ENCODE data around the gene GRIA4. TPM values are rescaled to one million over a fixed set of nuclear protein-coding genes. Genes with fewer than 3 reads are reported as not detected.

Gene GRIA4
- polyA plus RNA-seq (2013, experiment 1 of 2), result 1.7 TPM
- polyA plus RNA-seq (2013, experiment 2 of 2), result 1.3 TPM

GRCh38 chr11:105609832-105610781 is at the start of gene GRIA4:
Gene GRIA4, plus strand, starts transcription at chr11:105610073. Its CDS starts 925 bp downstream, at chr11:105610998.
- H2AK5ac ChIP-seq (ENCODE audit: low read length), result no peak within 1 kb of the TSS
- H3K79me1 ChIP-seq (ENCODE audit: low read length), result no peaks in the 10 kb centered on the region
- H3K36me3 ChIP-seq (ENCODE audit: control insufficient read depth, insufficient read depth, low read length), result no peaks in the 10 kb centered on the region
- WGBS (ENCODE audit: extremely low coverage, insufficient coverage, low lambda C conversion rate), result no CpG with 5 or more reads among the region's 54 CpGs
- no peak within 1 kb of the TSS for H2BK5ac ChIP-seq (ENCODE audit: low read length)
- no peak within 1 kb of the TSS for H3K23ac ChIP-seq (ENCODE audit: low read length)
- DNase-seq, result peak; percentile 70
- H3K4ac ChIP-seq (ENCODE audit: low read depth, low read length), result no peak within 1 kb of the TSS
- peak within 1 kb of the TSS; percentile 54 for H3K56ac ChIP-seq (ENCODE audit: low read length)
- peak within 1 kb of the TSS; percentile 90 for H3K4me2 ChIP-seq (ENCODE audit: low read length)
- H2BK15ac ChIP-seq (replicated peaks; ENCODE audit: low read depth), result no peak within 1 kb of the TSS
- peak within 1 kb of the TSS; percentile 48 for H3K4me3 ChIP-seq (ENCODE audit: low read length)
- H3K9ac ChIP-seq (ENCODE audit: low read length), result peak within 1 kb of the TSS; percentile 45
- H3K79me2 ChIP-seq (ENCODE audit: control insufficient read depth, insufficient read depth, low read length), result no peaks in the 10 kb centered on the region
- H2BK120ac ChIP-seq (ENCODE audit: low read depth, low read length), result no peak within 1 kb of the TSS
- H3K27me3 ChIP-seq (ENCODE audit: insufficient read depth, low read length, poor library complexity), result no peaks in the 10 kb centered on the region
- no peaks in the 10 kb centered on the region for H3K4me1 ChIP-seq (ENCODE audit: control insufficient read depth, low read depth, low read length)
- H4K5ac ChIP-seq (ENCODE audit: low read length), result no peak within 1 kb of the TSS
- no peak within 1 kb of the TSS for H3K18ac ChIP-seq (ENCODE audit: low read length)
- no peak within 1 kb of the TSS for H4K8ac ChIP-seq (ENCODE audit: low read depth, low read length)
- H3K27ac ChIP-seq (ENCODE audit: low read depth, low read length), result no peak within 1 kb of the TSS

DNA sequence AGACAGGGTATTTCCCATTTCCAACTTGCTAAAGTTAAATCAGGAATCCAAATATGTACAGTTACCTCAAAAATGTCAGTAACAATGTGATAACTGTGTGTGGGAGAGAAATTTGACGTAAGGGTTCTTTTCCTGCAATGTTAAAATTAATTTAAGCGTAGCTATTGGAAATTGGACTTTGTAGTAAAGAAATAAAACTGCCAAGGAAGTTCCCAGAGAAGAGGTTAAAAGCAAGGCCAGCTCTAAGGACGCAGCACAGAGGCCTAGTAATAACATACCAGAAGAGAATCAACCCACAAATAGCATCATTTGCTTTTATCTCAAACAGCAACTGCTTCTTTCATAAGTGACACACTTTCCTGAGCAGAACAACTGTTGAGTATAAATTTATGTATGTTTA is 36.8 kb upstream of the GRIA4 start:
- H3K18ac ChIP-seq (ENCODE audit: low read length), result no peak overlapping the region
- no peak overlapping the region for H3K4me3 ChIP-seq (ENCODE audit: low read length)
- H2AK5ac ChIP-seq (ENCODE audit: low read length), result no peak overlapping the region
- H3K9ac ChIP-seq (ENCODE audit: low read length), result no peak overlapping the region
- H3K4ac ChIP-seq (ENCODE audit: low read depth, low read length), result no peak overlapping the region
- DNase-seq, result no peak
- H4K5ac ChIP-seq (ENCODE audit: low read length), result no peak overlapping the region
- H3K27ac ChIP-seq (ENCODE audit: low read depth, low read length), result no peak overlapping the region
- no peaks in the 10 kb centered on the region for H3K79me2 ChIP-seq (ENCODE audit: control insufficient read depth, insufficient read depth, low read length)
- H3K56ac ChIP-seq (ENCODE audit: low read length), result no peak overlapping the region
- WGBS (ENCODE audit: extremely low coverage, insufficient coverage, low lambda C conversion rate), result no CpG with 5 or more reads among the region's 3 CpGs
- no peaks in the 10 kb centered on the region for H3K36me3 ChIP-seq (ENCODE audit: control insufficient read depth, insufficient read depth, low read length)
- H3K4me2 ChIP-seq (ENCODE audit: low read length), result no peak overlapping the region
- H4K8ac ChIP-seq (ENCODE audit: low read depth, low read length), result no peak overlapping the region
- H2BK15ac ChIP-seq (replicated peaks; ENCODE audit: low read depth), result no peak overlapping the region
- H2BK120ac ChIP-seq (ENCODE audit: low read depth, low read length), result no peak overlapping the region
- H2BK5ac ChIP-seq (ENCODE audit: low read length), result no peak overlapping the region
- H3K27me3 ChIP-seq (ENCODE audit: insufficient read depth, low read length, poor library complexity), result no peaks in the 10 kb centered on the region
- H3K23ac ChIP-seq (ENCODE audit: low read length), result no peak overlapping the region
- no peaks in the 10 kb centered on the region for H3K4me1 ChIP-seq (ENCODE audit: control insufficient read depth, low read depth, low read length)
- H3K79me1 ChIP-seq (ENCODE audit: low read length), result no peaks in the 10 kb centered on the region

DNA sequence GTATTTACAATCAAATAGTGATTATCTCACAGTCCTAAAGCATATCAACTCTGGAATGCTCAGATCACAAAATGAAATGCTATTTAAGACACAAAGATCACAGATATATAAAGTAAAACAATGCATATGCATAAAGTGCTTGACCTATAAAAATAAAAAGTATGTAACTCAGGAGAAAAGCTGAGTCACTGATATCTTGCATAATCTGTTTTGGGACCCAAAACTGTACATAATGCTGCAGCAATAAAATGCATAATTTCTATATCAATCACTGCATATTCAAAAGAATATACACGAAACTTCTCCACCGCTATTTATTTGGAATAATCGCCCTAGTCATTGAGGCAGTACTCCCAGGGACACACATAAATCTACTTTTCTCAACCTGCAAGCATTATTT is 34.9 kb upstream of the GRIA4 start:
- no peaks in the 10 kb centered on the region for H3K36me3 ChIP-seq (ENCODE audit: control insufficient read depth, insufficient read depth, low read length)
- no CpG with 5 or more reads among the region's 3 CpGs for WGBS (ENCODE audit: extremely low coverage, insufficient coverage, low lambda C conversion rate)
- H2BK5ac ChIP-seq (ENCODE audit: low read length), result no peak overlapping the region

GRCh38 chr11:105577641-105578040 is 32.2 kb upstream of the GRIA4 start:
- peak; percentile 24 for DNase-seq
- H3K4me3 ChIP-seq (ENCODE audit: low read length), result no peak overlapping the region
- no CpG with 5 or more reads among the region's 2 CpGs for WGBS (ENCODE audit: extremely low coverage, insufficient coverage, low lambda C conversion rate)
- H2BK5ac ChIP-seq (ENCODE audit: low read length), result no peak overlapping the region
- no peaks in the 10 kb centered on the region for H3K36me3 ChIP-seq (ENCODE audit: control insufficient read depth, insufficient read depth, low read length)
- no peak overlapping the region for H4K8ac ChIP-seq (ENCODE audit: low read depth, low read length)
- H3K18ac ChIP-seq (ENCODE audit: low read length), result no peak overlapping the region
- no peak overlapping the region for H2BK15ac ChIP-seq (replicated peaks; ENCODE audit: low read depth)
- H3K79me1 ChIP-seq (ENCODE audit: low read length), result no peaks in the 10 kb centered on the region
- H2AK5ac ChIP-seq (ENCODE audit: low read length), result no peak overlapping the region
- no peaks in the 10 kb centered on the region for H3K79me2 ChIP-seq (ENCODE audit: control insufficient read depth, insufficient read depth, low read length)
- no peak overlapping the region for H3K27ac ChIP-seq (ENCODE audit: low read depth, low read length)
- no peak overlapping the region for H3K4me2 ChIP-seq (ENCODE audit: low read length)
- no peak overlapping the region for H3K9ac ChIP-seq (ENCODE audit: low read length)
- no peak overlapping the region for H2BK120ac ChIP-seq (ENCODE audit: low read depth, low read length)
- no peak overlapping the region for H3K56ac ChIP-seq (ENCODE audit: low read length)
- no peak overlapping the region for H3K23ac ChIP-seq (ENCODE audit: low read length)
- H3K4ac ChIP-seq (ENCODE audit: low read depth, low read length), result no peak overlapping the region
- no peak overlapping the region for H4K5ac ChIP-seq (ENCODE audit: low read length)
- H3K4me1 ChIP-seq (ENCODE audit: control insufficient read depth, low read depth, low read length), result no peaks in the 10 kb centered on the region
- H3K27me3 ChIP-seq (ENCODE audit: insufficient read depth, low read length, poor library complexity), result no peaks in the 10 kb centered on the region

More for the DNA sequence above, 34.9 kb upstream of the GRIA4 start:
- H2BK15ac ChIP-seq (replicated peaks; ENCODE audit: low read depth), result no peak overlapping the region
- no peak for DNase-seq
- H3K4me3 ChIP-seq (ENCODE audit: low read length), result no peak overlapping the region
- no peak overlapping the region for H3K4ac ChIP-seq (ENCODE audit: low read depth, low read length)
- H3K18ac ChIP-seq (ENCODE audit: low read length), result no peak overlapping the region
- H3K56ac ChIP-seq (ENCODE audit: low read length), result no peak overlapping the region
- H3K4me1 ChIP-seq (ENCODE audit: control insufficient read depth, low read depth, low read length), result no peaks in the 10 kb centered on the region
- H4K5ac ChIP-seq (ENCODE audit: low read length), result no peak overlapping the region
- no peak overlapping the region for H2BK120ac ChIP-seq (ENCODE audit: low read depth, low read length)
- H3K79me2 ChIP-seq (ENCODE audit: control insufficient read depth, insufficient read depth, low read length), result no peaks in the 10 kb centered on the region
- H3K27ac ChIP-seq (ENCODE audit: low read depth, low read length), result no peak overlapping the region
- no peaks in the 10 kb centered on the region for H3K79me1 ChIP-seq (ENCODE audit: low read length)
- no peak overlapping the region for H3K4me2 ChIP-seq (ENCODE audit: low read length)
- no peak overlapping the region for H3K9ac ChIP-seq (ENCODE audit: low read length)
- no peak overlapping the region for H3K23ac ChIP-seq (ENCODE audit: low read length)
- no peak overlapping the region for H2AK5ac ChIP-seq (ENCODE audit: low read length)
- no peak overlapping the region for H4K8ac ChIP-seq (ENCODE audit: low read depth, low read length)
- H3K27me3 ChIP-seq (ENCODE audit: insufficient read depth, low read length, poor library complexity), result no peaks in the 10 kb centered on the region

GRCh38 chr11:105579111-105579510 is 30.8 kb upstream of the GRIA4 start:
- no peak overlapping the region for H3K4me2 ChIP-seq (ENCODE audit: low read length)
- no peak overlapping the region for H3K18ac ChIP-seq (ENCODE audit: low read length)
- no peak overlapping the region for H3K56ac ChIP-seq (ENCODE audit: low read length)
- no peak overlapping the region for H3K4ac ChIP-seq (ENCODE audit: low read depth, low read length)
- no peak overlapping the region for H3K27ac ChIP-seq (ENCODE audit: low read depth, low read length)
- H3K23ac ChIP-seq (ENCODE audit: low read length), result no peak overlapping the region
- H3K4me3 ChIP-seq (ENCODE audit: low read length), result no peak overlapping the region
- no peaks in the 10 kb centered on the region for H3K36me3 ChIP-seq (ENCODE audit: control insufficient read depth, insufficient read depth, low read length)
- H2BK15ac ChIP-seq (replicated peaks; ENCODE audit: low read depth), result no peak overlapping the region
- H2BK5ac ChIP-seq (ENCODE audit: low read length), result no peak overlapping the region
- H3K4me1 ChIP-seq (ENCODE audit: control insufficient read depth, low read depth, low read length), result no peaks in the 10 kb centered on the region
- WGBS (ENCODE audit: extremely low coverage, insufficient coverage, low lambda C conversion rate), result no CpG with 5 or more reads among the region's 2 CpGs
- no peaks in the 10 kb centered on the region for H3K79me1 ChIP-seq (ENCODE audit: low read length)
- H3K9ac ChIP-seq (ENCODE audit: low read length), result no peak overlapping the region
- no peak for DNase-seq
- no peak overlapping the region for H2BK120ac ChIP-seq (ENCODE audit: low read depth, low read length)
- no peak overlapping the region for H4K5ac ChIP-seq (ENCODE audit: low read length)
- H4K8ac ChIP-seq (ENCODE audit: low read depth, low read length), result no peak overlapping the region
- H3K79me2 ChIP-seq (ENCODE audit: control insufficient read depth, insufficient read depth, low read length), result no peaks in the 10 kb centered on the region
- no peak overlapping the region for H2AK5ac ChIP-seq (ENCODE audit: low read length)
- no peaks in the 10 kb centered on the region for H3K27me3 ChIP-seq (ENCODE audit: insufficient read depth, low read length, poor library complexity)

Measured in mesendoderm (in vitro differentiated cells).